GM23338 (cell line): ENCODE data around the gene C2orf15. TPM values are rescaled to one million over a fixed set of nuclear protein-coding genes. Genes with fewer than 3 reads are reported as not detected.

Source experiments
- ATAC-seq: fragments of 200-7000 bp; cut with Tn5 transposase; 3 replicates; pipeline ENCODE4 v1.9.1; 2020
- DNase-seq: peaks from one replicate; pipeline ENCODE4 v3.0.0-alpha.2; 2015; ENCODE audit warnings: low spot score
- H2AFZ ChIP-seq: fragments of 200-600 bp; sonication (generic); 2 replicates; pipeline ENCODE4 v1.8.0; 2016; ENCODE audit warnings: antibody characterized with exemption, mild to moderate bottlenecking, moderate library complexity
- H3F3A ChIP-seq: fragments of 200-600 bp; sonication (generic); replicated peaks from 2 replicates; pipeline ENCODE4 v1.8.0; 2017; ENCODE audit warnings: antibody characterized with exemption, mixed run types, low read depth
- H3K27ac ChIP-seq: fragments of 200-600 bp; sonication (generic); 2 replicates; pipeline ENCODE4 v1.6.1; 2016; ENCODE audit warnings: low read depth
- H3K27me3 ChIP-seq: fragments of 200-600 bp; sonication (generic); 2 replicates; pipeline ENCODE4 v1.8.0; 2016; ENCODE audit warnings: mild to moderate bottlenecking, mixed run types, moderate library complexity; ENCODE audit not compliant: insufficient read depth
- H3K36me3 ChIP-seq: fragments of 200-600 bp; sonication (generic); 2 replicates; pipeline ENCODE4 v1.8.0; 2016; ENCODE audit warnings: mild to moderate bottlenecking; ENCODE audit not compliant: insufficient read depth
- H3K4me1 ChIP-seq: fragments of 200-600 bp; sonication (generic); 2 replicates; pipeline ENCODE4 v1.8.0; 2016; ENCODE audit warnings: mild to moderate bottlenecking, moderate library complexity; ENCODE audit not compliant: insufficient read depth
- H3K4me2 ChIP-seq: fragments of 200-600 bp; sonication (generic); 2 replicates; pipeline ENCODE4 v1.7.1; 2017; ENCODE audit warnings: mixed run types
- H3K4me3 ChIP-seq: fragments of 200-600 bp; sonication (generic); 2 replicates; pipeline ENCODE4 v1.6.1; 2016; ENCODE audit warnings: mixed run types
- H3K79me2 ChIP-seq: fragments of 200-600 bp; sonication (generic); replicated peaks from 2 replicates; pipeline ENCODE4 v1.8.0; 2017; ENCODE audit warnings: mild to moderate bottlenecking; ENCODE audit not compliant: insufficient read depth
- H3K9me2 ChIP-seq: fragments of 200-600 bp; sonication (generic); 2 replicates; pipeline ENCODE4 v1.8.0; 2017; ENCODE audit not compliant: insufficient read depth
- H4K20me1 ChIP-seq: fragments of 200-600 bp; sonication (generic); replicated peaks from 2 replicates; pipeline ENCODE4 v1.8.0; 2017; ENCODE audit warnings: mild to moderate bottlenecking; ENCODE audit not compliant: insufficient read depth
- H3K27ac Mint-ChIP-seq: 2 replicates; pipeline ENCODE4 v1.8.0; 2020; ENCODE audit warnings: inconsistent platforms, mild to moderate bottlenecking, moderate library complexity, mixed read lengths
- H3K27me3 Mint-ChIP-seq: 3 replicates; pipeline ENCODE4 v1.8.0; 2022; ENCODE audit warnings: low read depth, mild to moderate bottlenecking, moderate library complexity, mixed read lengths, inconsistent platforms; ENCODE audit not compliant: insufficient read depth, poor library complexity
- H3K36me3 Mint-ChIP-seq: 3 replicates; pipeline ENCODE4 v1.8.0; 2021; ENCODE audit warnings: low read depth, mild to moderate bottlenecking, inconsistent platforms, moderate library complexity, mixed read lengths
- H3K4me1 Mint-ChIP-seq: 3 replicates; pipeline ENCODE4 v1.8.0; 2020; ENCODE audit warnings: mild to moderate bottlenecking, inconsistent platforms, mixed read lengths
- H3K4me3 Mint-ChIP-seq: 3 replicates; pipeline ENCODE4 v1.8.0; 2021; ENCODE audit warnings: moderate library complexity, mild to moderate bottlenecking, inconsistent platforms, mixed read lengths
- H3K9me3 Mint-ChIP-seq: 3 replicates; pipeline ENCODE4 v1.8.0; 2020; ENCODE audit warnings: moderate library complexity, mild to moderate bottlenecking, inconsistent platforms, mixed read lengths
- CREB1 ChIP-seq: fragments of 250-450 bp; sonication (Bioruptor Pico); IDR thresholded peaks from 2 replicates; pipeline ENCODE4 v1.5.0; 2020; ENCODE audit warnings: low read depth, mild to moderate bottlenecking, moderate library complexity
- EZH2 ChIP-seq: fragments of 200-600 bp; sonication (generic); IDR thresholded peaks from one replicate; pipeline ENCODE4 v1.8.0; 2017; ENCODE audit warnings: antibody characterized with exemption, mild to moderate bottlenecking, low read depth; ENCODE audit not compliant: unreplicated experiment
- EZH2phosphoT487 ChIP-seq: fragments of 200-600 bp; sonication (generic); IDR thresholded peaks from one replicate; pipeline ENCODE4 v1.8.1; 2018; ENCODE audit warnings: antibody characterized with exemption; ENCODE audit not compliant: unreplicated experiment
- NANOG ChIP-seq: IDR thresholded peaks from 2 replicates; pipeline ENCODE4 v1.6.1; 2016; ENCODE audit warnings: antibody characterized with exemption, borderline replicate concordance
- POLR2AphosphoS5 ChIP-seq: IDR thresholded peaks from 2 replicates; pipeline ENCODE4 v1.6.1; 2016; ENCODE audit warnings: antibody characterized with exemption, low read depth
- STAT1 ChIP-seq: IDR thresholded peaks from one replicate; pipeline ENCODE4 v1.6.1; 2016; ENCODE audit warnings: antibody characterized with exemption; ENCODE audit not compliant: unreplicated experiment
- polyA plus RNA-seq: library from polyadenylated mRNA; unstranded; fragments of >200 nt; fragmentation: Nextera tagmentation; extraction: Ambion mirVana; gene quantifications from 2 replicates; pipeline ENCODE4 v1.2.1, GENCODE V29; 2016
- total RNA-seq: library from RNA; depleted of rRNA; stranded (reverse); fragments of >200 nt; shearing (Covaris generic); gene quantifications from 2 replicates; pipeline ENCODE4 v1.2.3, GENCODE V29; 2014
- TF ChIP-seq, protein P1 (sequence below), 2 experiments: fragments of 200-600 bp in 1 of 2; sonication (generic) in 1 of 2; conservative IDR thresholded peaks; 2 replicates each; pipeline versions ENCODE4 v1.5.1 to v1.6.1; 2016 to 2017; ENCODE audit warnings: antibody characterized with exemption in 2 of 2, low read depth in 2 of 2, mild to moderate bottlenecking in 2 of 2, moderate library complexity in 1 of 2
- TF ChIP-seq, protein P2 (sequence below): IDR thresholded peaks from one replicate; pipeline ENCODE4 v1.6.1; 2018; ENCODE audit warnings: antibody characterized with exemption; ENCODE audit not compliant: unreplicated experiment

The C2orf15 gene
- total and polyA plus RNA-seq, 2 experiments from 2014 or later, result 7.9 to 8.4 TPM

DNA sequence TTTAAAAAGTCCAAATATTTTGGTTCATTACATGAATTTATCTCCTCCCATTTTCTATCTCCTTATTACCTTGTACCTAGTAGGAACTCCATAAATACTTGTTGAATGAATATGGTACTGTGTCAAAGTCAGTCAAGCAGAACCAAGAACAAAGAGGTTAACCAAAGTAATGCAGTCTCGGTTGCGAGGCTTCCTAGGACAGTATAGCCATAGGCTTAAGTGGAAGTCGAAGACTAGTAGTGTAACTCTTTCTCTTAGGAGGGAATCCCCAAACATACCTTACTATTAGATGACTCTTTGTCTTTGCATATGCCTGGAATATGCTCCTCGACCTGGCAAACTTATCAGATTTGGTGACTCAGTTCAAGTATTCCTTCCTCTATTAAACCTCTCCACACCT is 18.1 kb downstream of the C2orf15 start:
- peaks cover 8% of the 10 kb centered on the region for H3K36me3 ChIP-seq
- no peak for ATAC-seq
- H3K4me3 ChIP-seq, result no peak overlapping the region
- H3K4me1 ChIP-seq, result peaks cover 11% of the 10 kb centered on the region; the same call in 1 of the 2 replicates
- no peaks in the 10 kb centered on the region for H3K9me3 Mint-ChIP-seq
- no peak for TF ChIP-seq POLR2AphosphoS5
- no peak for TF ChIP-seq NANOG
- TF ChIP-seq, protein P1, sequence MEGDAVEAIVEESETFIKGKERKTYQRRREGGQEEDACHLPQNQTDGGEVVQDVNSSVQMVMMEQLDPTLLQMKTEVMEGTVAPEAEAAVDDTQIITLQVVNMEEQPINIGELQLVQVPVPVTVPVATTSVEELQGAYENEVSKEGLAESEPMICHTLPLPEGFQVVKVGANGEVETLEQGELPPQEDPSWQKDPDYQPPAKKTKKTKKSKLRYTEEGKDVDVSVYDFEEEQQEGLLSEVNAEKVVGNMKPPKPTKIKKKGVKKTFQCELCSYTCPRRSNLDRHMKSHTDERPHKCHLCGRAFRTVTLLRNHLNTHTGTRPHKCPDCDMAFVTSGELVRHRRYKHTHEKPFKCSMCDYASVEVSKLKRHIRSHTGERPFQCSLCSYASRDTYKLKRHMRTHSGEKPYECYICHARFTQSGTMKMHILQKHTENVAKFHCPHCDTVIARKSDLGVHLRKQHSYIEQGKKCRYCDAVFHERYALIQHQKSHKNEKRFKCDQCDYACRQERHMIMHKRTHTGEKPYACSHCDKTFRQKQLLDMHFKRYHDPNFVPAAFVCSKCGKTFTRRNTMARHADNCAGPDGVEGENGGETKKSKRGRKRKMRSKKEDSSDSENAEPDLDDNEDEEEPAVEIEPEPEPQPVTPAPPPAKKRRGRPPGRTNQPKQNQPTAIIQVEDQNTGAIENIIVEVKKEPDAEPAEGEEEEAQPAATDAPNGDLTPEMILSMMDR (conservative IDR thresholded peaks at IDR 0.05; ENCODE audit: low read depth in 2 of 2), result no peak
- no peak for TF ChIP-seq CREB1 (CRISPR knock-in tag)
- TF ChIP-seq EZH2, result no peak
- TF ChIP-seq, protein P2, sequence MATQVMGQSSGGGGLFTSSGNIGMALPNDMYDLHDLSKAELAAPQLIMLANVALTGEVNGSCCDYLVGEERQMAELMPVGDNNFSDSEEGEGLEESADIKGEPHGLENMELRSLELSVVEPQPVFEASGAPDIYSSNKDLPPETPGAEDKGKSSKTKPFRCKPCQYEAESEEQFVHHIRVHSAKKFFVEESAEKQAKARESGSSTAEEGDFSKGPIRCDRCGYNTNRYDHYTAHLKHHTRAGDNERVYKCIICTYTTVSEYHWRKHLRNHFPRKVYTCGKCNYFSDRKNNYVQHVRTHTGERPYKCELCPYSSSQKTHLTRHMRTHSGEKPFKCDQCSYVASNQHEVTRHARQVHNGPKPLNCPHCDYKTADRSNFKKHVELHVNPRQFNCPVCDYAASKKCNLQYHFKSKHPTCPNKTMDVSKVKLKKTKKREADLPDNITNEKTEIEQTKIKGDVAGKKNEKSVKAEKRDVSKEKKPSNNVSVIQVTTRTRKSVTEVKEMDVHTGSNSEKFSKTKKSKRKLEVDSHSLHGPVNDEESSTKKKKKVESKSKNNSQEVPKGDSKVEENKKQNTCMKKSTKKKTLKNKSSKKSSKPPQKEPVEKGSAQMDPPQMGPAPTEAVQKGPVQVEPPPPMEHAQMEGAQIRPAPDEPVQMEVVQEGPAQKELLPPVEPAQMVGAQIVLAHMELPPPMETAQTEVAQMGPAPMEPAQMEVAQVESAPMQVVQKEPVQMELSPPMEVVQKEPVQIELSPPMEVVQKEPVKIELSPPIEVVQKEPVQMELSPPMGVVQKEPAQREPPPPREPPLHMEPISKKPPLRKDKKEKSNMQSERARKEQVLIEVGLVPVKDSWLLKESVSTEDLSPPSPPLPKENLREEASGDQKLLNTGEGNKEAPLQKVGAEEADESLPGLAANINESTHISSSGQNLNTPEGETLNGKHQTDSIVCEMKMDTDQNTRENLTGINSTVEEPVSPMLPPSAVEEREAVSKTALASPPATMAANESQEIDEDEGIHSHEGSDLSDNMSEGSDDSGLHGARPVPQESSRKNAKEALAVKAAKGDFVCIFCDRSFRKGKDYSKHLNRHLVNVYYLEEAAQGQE, result no peak
- H3K27me3 Mint-ChIP-seq, result peaks cover under 1% of the 10 kb centered on the region
- H3K9me2 ChIP-seq, result no peaks in the 10 kb centered on the region
- H2AFZ ChIP-seq, result no peak overlapping the region
- peaks cover 18% of the 10 kb centered on the region for H3K36me3 Mint-ChIP-seq
- H3K4me3 Mint-ChIP-seq, result no peak overlapping the region; the same call in 2 of the 3 replicates
- no peak overlapping the region for H3K4me2 ChIP-seq
- peaks cover 9% of the 10 kb centered on the region for H3K4me1 Mint-ChIP-seq
- H3K27me3 ChIP-seq, result no peaks in the 10 kb centered on the region
- no peak for DNase-seq
- no peak overlapping the region for H3K27ac Mint-ChIP-seq
- no peaks in the 10 kb centered on the region for H3F3A ChIP-seq
- H4K20me1 ChIP-seq, result 0 out of 2 replicates have a peak, but pooled peaks cover 4% of the 10 kb centered on the region
- H3K79me2 ChIP-seq, result peaks cover 16% of the 10 kb centered on the region
- no peak overlapping the region for H3K27ac ChIP-seq

DNA sequence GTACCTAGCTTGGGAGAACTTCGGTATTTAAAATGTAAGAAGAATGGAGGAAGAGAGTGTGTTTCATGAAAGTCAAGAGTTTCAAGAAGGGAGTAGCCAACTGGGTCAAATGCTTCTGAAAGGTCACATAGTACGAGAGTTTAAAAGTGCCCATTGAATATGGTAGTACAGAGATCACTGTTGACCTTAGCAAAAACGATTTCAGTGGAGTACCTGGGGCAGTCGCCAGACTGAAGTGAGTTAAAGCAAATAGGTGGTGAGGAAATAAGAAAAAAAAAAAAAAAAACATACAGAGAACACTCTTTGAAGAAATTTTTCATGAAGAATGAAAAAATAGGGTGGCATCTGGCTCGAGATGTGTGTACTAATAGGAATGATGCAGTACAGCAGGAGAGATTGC is 24.7 kb downstream of the C2orf15 start:
- peaks cover 16% of the 10 kb centered on the region; the same call in 1 of the 3 replicates for H3K36me3 Mint-ChIP-seq
- TF ChIP-seq EZH2phosphoT487 (no peak), STAT1 (no peak), EZH2 (no peak)
- TF ChIP-seq, protein P1 (conservative IDR thresholded peaks at IDR 0.05; ENCODE audit: low read depth in 2 of 2), result no peak

More for the DNA sequence above, 24.7 kb downstream of the C2orf15 start:
- Histone ChIP-seq H3K4me2 (no peak overlapping the region), H3K79me2 (no peaks in the 10 kb centered on the region), H3K9me2 (no peaks in the 10 kb centered on the region), H4K20me1 (no peaks in the 10 kb centered on the region; the same call in 1 of the 2 replicates), H2AFZ (no peak overlapping the region), H3K27ac (no peak overlapping the region), H3K4me1 (no peaks in the 10 kb centered on the region), H3K36me3 (peaks cover 12% of the 10 kb centered on the region; the same call in 1 of the 2 replicates), H3K27me3 (no peaks in the 10 kb centered on the region), H3F3A (no peaks in the 10 kb centered on the region), H3K4me3 (no peak overlapping the region)
- Mint-ChIP-seq H3K4me1 (no peaks in the 10 kb centered on the region), H3K4me3 (no peak overlapping the region), H3K27ac (no peak overlapping the region), H3K9me3 (no peaks in the 10 kb centered on the region), H3K27me3 (no peaks in the 10 kb centered on the region)
- no peak for DNase-seq
- ATAC-seq, result no peak
